DND-41 (cell line): Measurements from ENCODE around the gene MUC22.

Experiments used
- ATAC-seq: fragments of 200-7000 bp; cut with Tn5 transposase; 3 replicates; pipeline ENCODE4 v1.9.1; 2021; ENCODE audit warnings: low read depth; ENCODE audit not compliant: insufficient read depth
- DNase-seq: peaks from one replicate; pipeline ENCODE4 v3.0.0-alpha.2; 2020
- H2AFZ ChIP-seq: 2 replicates; pipeline ENCODE4 v1.6.0; 2012; ENCODE audit warnings: low read depth, low read length
- H3K27ac ChIP-seq: 2 replicates; pipeline ENCODE4 v1.5.1; 2012; ENCODE audit warnings: low read length, inconsistent platforms
- H3K27me3 ChIP-seq: fragments of 200-600 bp; sonication (generic); 2 replicates; pipeline ENCODE4 v1.6.0; 2012; ENCODE audit warnings: low read length, mild to moderate bottlenecking, inconsistent platforms; ENCODE audit not compliant: insufficient read depth, poor library complexity
- H3K36me3 ChIP-seq: 2 replicates; pipeline ENCODE4 v1.5.1; 2012; ENCODE audit warnings: low read length, inconsistent platforms; ENCODE audit not compliant: insufficient read depth
- H3K4me1 ChIP-seq: 2 replicates; pipeline ENCODE4 v1.5.1; 2012; ENCODE audit warnings: mild to moderate bottlenecking, low read length; ENCODE audit not compliant: insufficient read depth
- H3K4me2 ChIP-seq: 2 replicates; pipeline ENCODE4 v1.6.0; 2012; ENCODE audit warnings: mild to moderate bottlenecking, moderate library complexity, low read length, inconsistent platforms; ENCODE audit not compliant: insufficient read depth
- H3K4me3 ChIP-seq, 2 experiments: fragments of 200-600 bp in 1 of 2; shearing (Covaris generic) in 1 of 2; 2 replicates each; pipeline ENCODE4 v1.5.1; 2012 to 2016; ENCODE audit warnings: inconsistent platforms in 2 of 2, low read length in 2 of 2, mild to moderate bottlenecking in 2 of 2, low read depth in 1 of 2, moderate library complexity in 1 of 2
- H3K79me2 ChIP-seq: 2 replicates; pipeline ENCODE4 v1.6.0; 2012; ENCODE audit warnings: low read length, inconsistent platforms; ENCODE audit not compliant: insufficient read depth
- H3K9ac ChIP-seq: 2 replicates; pipeline ENCODE4 v1.6.0; 2012; ENCODE audit warnings: low read depth, mild to moderate bottlenecking, inconsistent platforms, low read length, moderate library complexity
- H3K9me3 ChIP-seq: 2 replicates; pipeline ENCODE4 v1.5.1; 2012; ENCODE audit warnings: low read length, moderate library complexity, mild to moderate bottlenecking, inconsistent platforms; ENCODE audit not compliant: insufficient read depth, severe bottlenecking
- H4K20me1 ChIP-seq: 2 replicates; pipeline ENCODE4 v1.6.0; 2012; ENCODE audit warnings: low read length; ENCODE audit not compliant: insufficient read depth
- EZH2 ChIP-seq: IDR thresholded peaks from 3 replicates; pipeline ENCODE4 v1.6.1; 2012; ENCODE audit warnings: borderline replicate concordance, low read depth, mild to moderate bottlenecking, moderate library complexity, low read length, inconsistent platforms; ENCODE audit not compliant: severe bottlenecking
- TF ChIP-seq, protein P1 (sequence below): IDR thresholded peaks from 2 replicates; pipeline ENCODE4 v1.5.1; 2012; ENCODE audit warnings: borderline replicate concordance, low read length, moderate library complexity, mild to moderate bottlenecking; ENCODE audit not compliant: poor library complexity, severe bottlenecking; ENCODE audit errors: extremely low read depth

MUC22 gene

GRCh38 chr6:31058128-31058894, 48.0 kb downstream of the MUC22 start:
- no peaks in the 10 kb centered on the region for H3K9me3 ChIP-seq
- no peaks in the 10 kb centered on the region for H4K20me1 ChIP-seq
- no peak overlapping the region for H3K4me3 ChIP-seq
- no peak overlapping the region for H3K9ac ChIP-seq
- no peak for TF ChIP-seq EZH2
- TF ChIP-seq, protein P1, sequence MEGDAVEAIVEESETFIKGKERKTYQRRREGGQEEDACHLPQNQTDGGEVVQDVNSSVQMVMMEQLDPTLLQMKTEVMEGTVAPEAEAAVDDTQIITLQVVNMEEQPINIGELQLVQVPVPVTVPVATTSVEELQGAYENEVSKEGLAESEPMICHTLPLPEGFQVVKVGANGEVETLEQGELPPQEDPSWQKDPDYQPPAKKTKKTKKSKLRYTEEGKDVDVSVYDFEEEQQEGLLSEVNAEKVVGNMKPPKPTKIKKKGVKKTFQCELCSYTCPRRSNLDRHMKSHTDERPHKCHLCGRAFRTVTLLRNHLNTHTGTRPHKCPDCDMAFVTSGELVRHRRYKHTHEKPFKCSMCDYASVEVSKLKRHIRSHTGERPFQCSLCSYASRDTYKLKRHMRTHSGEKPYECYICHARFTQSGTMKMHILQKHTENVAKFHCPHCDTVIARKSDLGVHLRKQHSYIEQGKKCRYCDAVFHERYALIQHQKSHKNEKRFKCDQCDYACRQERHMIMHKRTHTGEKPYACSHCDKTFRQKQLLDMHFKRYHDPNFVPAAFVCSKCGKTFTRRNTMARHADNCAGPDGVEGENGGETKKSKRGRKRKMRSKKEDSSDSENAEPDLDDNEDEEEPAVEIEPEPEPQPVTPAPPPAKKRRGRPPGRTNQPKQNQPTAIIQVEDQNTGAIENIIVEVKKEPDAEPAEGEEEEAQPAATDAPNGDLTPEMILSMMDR = peak; percentile 64
- H3K79me2 ChIP-seq = no peaks in the 10 kb centered on the region
- ATAC-seq = peak; percentile 47; the same call in 1 of the 3 replicates
- H3K36me3 ChIP-seq = no peaks in the 10 kb centered on the region
- no peak for DNase-seq
- no peak overlapping the region for H3K4me2 ChIP-seq
- H3K27ac ChIP-seq = no peak overlapping the region
- peaks cover 32% of the 10 kb centered on the region for H3K27me3 ChIP-seq
- no peak overlapping the region for H2AFZ ChIP-seq
- H3K4me1 ChIP-seq = no peaks in the 10 kb centered on the region

GRCh38 chr6:31060145-31060544, 49.9 kb downstream of the MUC22 start:
- Histone ChIP-seq H2AFZ (no peak overlapping the region), H3K4me2 (no peak overlapping the region), H3K4me1 (no peaks in the 10 kb centered on the region), H3K36me3 (no peaks in the 10 kb centered on the region), H3K27ac (no peak overlapping the region), H3K9ac (no peak overlapping the region), H3K79me2 (no peaks in the 10 kb centered on the region), H4K20me1 (no peaks in the 10 kb centered on the region), H3K4me3 (no peak overlapping the region), H3K9me3 (no peaks in the 10 kb centered on the region), H3K27me3 (peaks cover 19% of the 10 kb centered on the region)
- TF ChIP-seq, protein P1 = no peak
- no peak for TF ChIP-seq EZH2
- DNase-seq (no peak), ATAC-seq (no peak)

DNA sequence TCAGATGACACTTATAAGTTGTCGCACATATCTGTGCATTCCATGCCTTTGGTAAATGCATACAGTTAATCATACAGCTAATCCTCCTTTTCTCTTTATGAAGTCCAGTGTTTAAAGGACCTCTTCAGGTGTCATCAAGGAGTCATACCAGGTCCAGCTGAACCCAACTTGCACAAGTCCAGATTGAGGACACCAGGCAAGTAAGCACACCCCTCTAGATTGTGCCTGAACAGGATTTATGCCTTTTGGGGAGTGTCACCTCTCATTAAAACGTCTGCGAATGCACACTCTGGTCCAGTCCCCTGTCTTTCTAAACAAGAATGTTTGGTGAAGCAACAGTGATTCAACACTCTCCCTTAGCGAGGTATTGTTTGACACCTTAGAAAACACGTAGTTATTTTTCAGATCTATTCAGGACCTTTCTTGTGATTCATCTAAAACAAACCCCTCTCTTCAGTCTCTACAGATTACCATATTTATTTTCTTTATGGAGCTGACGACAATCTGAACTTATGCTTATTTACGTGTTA, 53.7 kb downstream of the MUC22 start:
- ATAC-seq = no peak
- no peak for TF ChIP-seq EZH2
- TF ChIP-seq, protein P1 = no peak
- H3K4me1 ChIP-seq = no peaks in the 10 kb centered on the region
- no peaks in the 10 kb centered on the region for H3K79me2 ChIP-seq
- DNase-seq = no peak
- peaks cover 12% of the 10 kb centered on the region for H3K27me3 ChIP-seq
- H3K4me3 ChIP-seq = no peak overlapping the region
- no peak overlapping the region for H3K9ac ChIP-seq
- H3K36me3 ChIP-seq = no peaks in the 10 kb centered on the region
- H4K20me1 ChIP-seq = no peaks in the 10 kb centered on the region
- no peak overlapping the region for H3K4me2 ChIP-seq
- H2AFZ ChIP-seq = no peak overlapping the region
- no peak overlapping the region for H3K27ac ChIP-seq
- no peaks in the 10 kb centered on the region for H3K9me3 ChIP-seq
